HG02973 (cell line): ENCODE results near the gene C1QL2.

Experiments
- ATAC-seq: cut with Tn5 transposase; IDR thresholded peaks from one replicate; pipeline ENCODE4 v1.9.1; 2021; ENCODE audit warnings: moderate library complexity; ENCODE audit not compliant: unreplicated experiment

Gene C1QL2

GRCh38 chr2:119179991-119180390 lies 21.4 kb upstream of the C1QL2 start:
- no peak for ATAC-seq

GRCh38 chr2:119179202-119179601 lies 20.7 kb upstream of the C1QL2 start:
- no peak for ATAC-seq

- no peak for ATAC-seq
Measured at GRCh38 chr2:119178776-119179175, 20.2 kb upstream of the C1QL2 start.

DNA sequence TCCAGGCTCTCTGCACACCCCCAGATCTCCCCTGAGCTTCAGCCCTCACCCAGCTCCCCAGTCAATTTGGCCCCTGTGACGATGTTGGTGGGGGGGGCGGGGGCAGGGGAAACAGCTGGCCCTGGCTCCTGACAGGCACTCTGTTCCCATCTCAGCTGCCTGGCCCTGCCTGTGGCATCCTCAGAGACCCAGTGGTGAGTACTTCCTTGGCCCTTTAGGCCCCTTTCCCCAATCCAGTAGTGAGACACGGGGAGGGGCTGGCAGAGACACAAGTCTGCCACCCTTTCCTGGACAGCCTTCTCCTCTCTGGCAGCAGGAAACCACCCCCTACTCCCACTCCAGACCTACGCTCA lies 19.3 kb upstream of the C1QL2 start:
- ATAC-seq: no peak

DNA sequence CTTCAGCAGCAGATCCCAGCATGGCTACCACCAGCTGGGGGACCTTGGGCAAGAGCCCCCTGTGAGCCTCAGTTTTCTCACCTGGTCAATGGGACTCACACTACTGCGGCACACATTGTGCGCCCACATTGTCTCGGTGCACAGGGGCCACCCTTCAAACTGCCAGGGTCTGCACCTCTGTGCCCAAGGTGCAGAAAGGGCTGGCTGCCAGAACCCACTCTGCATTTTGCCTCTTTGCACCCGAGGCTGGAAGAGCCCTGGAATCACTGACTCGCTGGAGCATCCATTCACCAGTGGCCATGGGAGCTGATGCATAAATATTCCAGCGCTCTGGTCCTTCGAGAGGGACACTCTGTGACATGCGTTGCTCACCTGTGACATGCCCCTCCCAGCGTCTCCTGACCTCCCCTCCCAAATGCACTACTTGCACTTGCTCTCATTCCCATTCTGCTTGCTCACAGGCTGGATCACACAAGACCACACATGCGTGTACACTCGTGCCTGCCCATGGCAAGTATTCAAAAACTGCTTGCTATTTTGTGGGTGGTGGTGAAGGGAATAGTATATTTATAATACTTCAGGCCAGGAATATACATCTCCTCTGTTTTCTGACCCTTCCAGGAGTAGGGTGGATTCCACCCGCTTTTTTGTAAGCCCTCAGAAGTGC lies 18.8 kb upstream of the C1QL2 start:
- ATAC-seq: no peak

DNA sequence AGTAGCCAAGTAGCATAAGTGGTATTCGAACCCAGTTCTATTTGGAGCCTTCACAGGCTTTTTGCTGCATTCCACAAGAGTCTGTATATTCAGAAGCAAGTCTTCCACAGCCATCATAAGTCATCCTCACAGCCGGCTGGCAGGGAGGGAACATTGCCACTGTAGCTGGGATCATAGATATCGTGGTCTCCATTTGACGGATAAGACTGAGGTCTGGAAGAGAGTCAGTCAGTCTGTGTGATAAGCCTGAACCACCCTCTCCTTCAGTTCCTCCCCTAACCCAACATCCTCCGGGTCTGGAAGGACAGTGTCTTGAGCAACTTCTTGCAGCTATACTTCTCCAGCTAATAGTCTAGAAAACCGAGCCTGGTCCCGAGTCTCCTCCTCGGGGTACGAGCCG lies 17.0 kb upstream of the C1QL2 start:
- no peak for ATAC-seq

GRCh38 chr2:119174993-119175347 lies 16.4 kb upstream of the C1QL2 start:
- no peak for ATAC-seq

GRCh38 chr2:119174216-119174992 lies 15.9 kb upstream of the C1QL2 start:
- ATAC-seq: no peak

GRCh38 chr2:119173556-119174060 lies 15.1 kb upstream of the C1QL2 start:
- ATAC-seq: no peak

DNA sequence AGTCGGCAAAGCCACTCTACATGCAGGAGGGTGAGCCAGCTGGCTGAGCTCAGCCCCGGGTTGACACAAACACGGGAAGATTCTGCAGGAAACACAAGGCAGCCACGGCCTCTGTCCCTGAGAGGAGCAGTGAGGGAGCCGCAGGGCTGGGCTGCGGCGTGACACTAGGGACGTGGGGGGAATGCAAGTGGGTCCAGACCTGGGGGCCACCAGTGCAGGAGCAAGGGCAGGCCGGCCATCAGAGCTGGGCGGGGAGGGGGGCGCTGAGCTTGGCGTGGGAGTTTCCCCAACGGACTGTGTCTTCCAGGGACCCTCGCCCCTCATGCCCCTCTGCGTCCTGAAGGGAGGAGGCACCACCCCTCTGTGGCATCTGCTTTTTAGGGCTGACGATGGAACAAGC lies 12.0 kb upstream of the C1QL2 start:
- no peak for ATAC-seq

GRCh38 chr2:119169717-119170116 lies 11.2 kb upstream of the C1QL2 start:
- no peak for ATAC-seq

GRCh38 chr2:119160361-119160990 lies 1.9 kb upstream of the C1QL2 start:
- ATAC-seq: no peak

- no peak for ATAC-seq
Measured at GRCh38 chr2:119157850-119158511, 570 bp downstream of the C1QL2 start.

DNA sequence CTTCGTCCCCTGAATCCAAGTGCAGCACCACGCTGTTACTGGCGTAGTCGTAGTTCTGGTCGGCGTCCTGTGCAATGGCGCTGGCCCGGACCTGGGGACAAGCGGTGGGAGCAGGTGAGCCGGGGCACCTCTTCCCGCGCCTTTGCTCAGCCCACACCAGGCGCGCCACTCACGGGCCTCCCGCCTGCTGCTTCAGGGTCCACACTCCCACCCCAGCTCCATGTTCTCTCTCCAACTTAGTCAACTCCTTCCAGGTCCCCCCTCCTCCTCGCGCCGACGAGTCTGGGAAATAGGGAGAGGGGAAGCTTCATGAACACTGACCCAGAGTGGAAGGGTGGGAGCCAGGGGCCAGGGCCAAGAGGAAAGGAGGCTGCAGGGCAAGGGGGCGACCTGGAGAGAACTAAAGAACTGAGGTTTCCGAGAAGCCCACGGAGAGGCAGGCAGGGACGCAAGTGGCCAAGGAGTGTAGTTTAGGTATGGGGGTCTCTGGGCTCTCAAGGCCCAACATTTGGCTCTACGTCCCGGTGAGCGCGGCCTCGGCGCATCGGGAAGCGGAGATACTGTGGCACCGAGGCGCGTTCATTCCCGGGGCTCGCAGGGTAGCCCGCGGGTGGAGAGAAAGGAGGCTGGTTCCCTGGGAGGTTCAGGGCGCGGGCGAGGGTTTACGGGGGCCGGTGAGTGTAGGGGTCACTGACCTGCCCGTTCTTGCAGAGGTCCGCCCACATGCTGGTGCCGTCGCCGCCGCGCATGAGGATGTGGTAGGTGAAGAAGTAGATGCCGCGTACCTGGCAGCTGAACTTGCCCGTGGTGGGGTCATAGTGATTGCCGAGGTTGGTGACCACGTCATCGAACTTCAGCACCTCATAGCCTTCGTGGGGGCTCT lies 1.4 kb downstream of the C1QL2 start:
- ATAC-seq: no peak

DNA sequence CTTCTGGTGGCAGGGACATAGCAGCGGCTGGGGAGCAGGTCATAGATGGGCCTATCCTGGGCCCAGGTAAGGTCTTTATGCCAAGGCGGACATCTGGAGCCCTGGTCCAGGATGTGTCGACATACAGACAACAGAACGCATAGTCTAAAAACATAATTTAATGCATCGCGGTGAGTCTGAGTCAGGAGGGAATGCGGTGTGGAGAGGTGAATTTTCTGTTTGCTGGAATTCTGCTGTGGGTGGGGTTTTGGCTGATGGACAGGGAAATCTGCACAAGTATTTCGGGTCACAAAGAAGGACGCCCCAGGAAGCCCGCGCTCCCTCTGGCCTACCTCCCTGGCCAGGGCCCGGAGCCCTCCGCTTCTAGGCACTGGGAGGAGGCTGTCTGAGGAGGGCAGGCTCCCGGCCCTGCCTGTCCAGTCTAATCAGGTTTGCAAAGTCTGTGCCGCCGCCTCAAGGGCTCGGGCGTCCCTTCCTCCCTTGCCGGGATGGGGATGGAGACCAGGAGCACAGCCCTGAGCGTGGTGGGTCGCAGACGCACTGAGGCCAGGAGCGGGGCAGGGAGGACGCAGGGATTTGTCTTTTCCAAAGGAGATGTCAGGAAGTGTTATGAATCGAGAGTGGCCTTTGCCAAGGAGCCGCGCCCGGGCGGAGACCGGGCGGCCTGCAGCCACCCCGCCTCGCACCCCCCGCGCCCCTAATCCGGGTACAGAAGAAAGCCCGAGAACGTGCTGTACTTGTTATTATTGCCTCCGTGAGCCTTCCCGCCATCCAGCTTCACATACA lies 2.3 kb downstream of the C1QL2 start:
- no peak for ATAC-seq

DNA sequence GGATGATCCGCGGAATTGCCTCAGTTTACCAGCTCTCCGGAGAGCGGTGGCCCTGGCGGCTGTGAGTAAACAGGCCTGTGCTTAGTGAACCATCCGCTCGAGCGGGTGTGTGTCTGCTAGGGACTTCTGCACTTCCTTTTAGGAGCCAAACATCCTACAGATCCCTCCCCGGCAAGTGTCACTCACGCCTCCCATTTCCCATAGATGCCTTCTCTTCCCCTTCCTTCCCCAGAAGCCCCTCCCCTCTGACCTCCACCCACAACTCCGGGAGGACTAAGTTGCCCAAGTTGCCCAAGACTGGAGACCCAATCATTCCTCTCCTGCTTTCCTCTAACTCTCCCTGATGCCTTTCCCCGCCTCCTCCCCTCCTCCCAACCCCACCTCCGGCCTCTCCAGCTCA lies 2.9 kb downstream of the C1QL2 start:
- no peak for ATAC-seq

DNA sequence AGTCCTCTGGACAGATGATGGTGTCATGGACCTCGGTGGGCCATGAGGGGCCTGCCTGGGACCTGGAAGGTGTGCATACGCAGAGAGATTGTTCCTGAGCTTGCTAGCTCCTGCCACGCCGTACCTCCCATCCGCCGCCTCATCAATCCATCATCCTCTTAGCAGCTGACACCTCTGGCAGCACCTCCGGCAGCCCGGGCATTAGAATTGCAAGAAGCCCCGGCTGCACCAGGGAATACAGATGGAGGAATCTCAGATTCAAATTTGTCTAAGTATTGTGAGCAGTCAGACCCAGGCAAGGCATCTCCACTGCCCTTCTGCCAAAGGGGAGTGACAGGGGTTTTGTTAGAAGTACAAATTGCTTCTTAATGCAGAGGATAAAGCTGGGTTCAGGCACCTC lies 4.5 kb downstream of the C1QL2 start:
- ATAC-seq: no peak

GRCh38 chr2:119149611-119150010 lies 8.9 kb downstream of the C1QL2 start:
- ATAC-seq: no peak

- no peak for ATAC-seq
Measured at GRCh38 chr2:119147776-119148715, 10.5 kb downstream of the C1QL2 start.
